Spleen (tissue), 11 donors: Measurements from ENCODE around the gene CCDC70. TPM values are rescaled to one million over a fixed set of nuclear protein-coding genes. Genes with fewer than 3 reads are reported as not detected.

Source experiments
- DNase-seq: peaks from one replicate; pipeline ENCODE4 v3.0.0-alpha.2; 2020
- H3K27ac ChIP-seq, 8 donors: fragments of 200-600 bp; sonication (generic) in 7 of 8; 1 replicate in 4 of 8; 2 replicates in 4 of 8; pipeline versions ENCODE4 v1.5.0 to v1.8.0; 2016 to 2021; ENCODE audit warnings: inconsistent platforms in 4 of 8, mild to moderate bottlenecking in 4 of 8, moderate library complexity in 1 of 8
- H3K27me3 ChIP-seq, 7 donors: fragments of 200-600 bp; sonication (generic) in 6 of 7; replicated peaks in 1 of 7; 1 replicate in 4 of 7; 2 replicates in 3 of 7; pipeline versions ENCODE4 v1.5.0 to v1.8.0; 2016 to 2021; ENCODE audit warnings: inconsistent platforms in 3 of 7, mild to moderate bottlenecking in 1 of 7
- H3K36me3 ChIP-seq, 6 donors: fragments of 200-600 bp; sonication (generic) in 5 of 6; 1 replicate in 4 of 6; 2 replicates in 2 of 6; pipeline versions ENCODE4 v1.5.0 to v1.8.0; 2016 to 2021; ENCODE audit warnings: inconsistent platforms in 2 of 6
- H3K4me1 ChIP-seq, 6 donors: fragments of 200-600 bp; sonication (generic) in 5 of 6; 1 replicate in 3 of 6; 2 replicates in 3 of 6; pipeline versions ENCODE4 v1.5.0 to v1.8.0; 2016 to 2021; ENCODE audit warnings: inconsistent platforms in 3 of 6
- H3K4me3 ChIP-seq, 8 donors: fragments of 200-600 bp; sonication (generic) in 7 of 8; 1 replicate in 4 of 8; 2 replicates in 4 of 8; pipeline versions ENCODE4 v1.5.0 to v1.8.0; 2016 to 2021; ENCODE audit warnings: inconsistent platforms in 4 of 8, mild to moderate bottlenecking in 4 of 8, moderate library complexity in 2 of 8
- H3K9me3 ChIP-seq, 8 donors: fragments of 200-600 bp; sonication (generic) in 7 of 8; 1 replicate in 4 of 8; 2 replicates in 4 of 8; pipeline versions ENCODE4 v1.5.0 to v1.8.0; 2016 to 2021; ENCODE audit warnings: inconsistent platforms in 4 of 8
- CTCF ChIP-seq, 11 experiments: fragments of 200-600 bp in 7 of 11; fragments of 450-650 bp in 4 of 11; sonication (generic) in 4 of 11; IDR thresholded peaks in 8 of 11; conservative IDR thresholded peaks in 3 of 11; 1 replicate in 7 of 11; 2 replicates in 4 of 11; pipeline versions ENCODE4 v1.4.0 to v1.8.0; 2016 to 2021; ENCODE audit warnings: antibody characterized with exemption in 11 of 11, inconsistent platforms in 4 of 11, mild to moderate bottlenecking in 1 of 11
- POLR2A ChIP-seq, 3 donors: fragments of 450-650 bp; IDR thresholded peaks; one replicate each; pipeline ENCODE4 v1.5.1; 2017; ENCODE audit warnings: antibody characterized with exemption in 3 of 3, mild to moderate bottlenecking in 1 of 3
- POLR2AphosphoS5 ChIP-seq, 3 donors: sonication (generic); formaldehyde crosslinking; IDR thresholded peaks; one replicate each; pipeline ENCODE4 v1.5.1; 2017; ENCODE audit warnings: antibody characterized with exemption in 3 of 3
- WGBS, 5 donors: extraction: QIAGEN DNeasy Blood & Tissue Kit in 3 of 5; methylation state at CpG; one replicate each; pipeline versions ENCODE4 v1.1.5 to v1.1.7; 2013 to 2018; 5-methylcytosine and 5-hydroxymethylcytosine counted together
- intact Hi-C: fragments of 100-400 bp; cut with DNase I; formaldehyde crosslinking; loops from one replicate; pipeline ENCODE4 v1.15.0; 2023; ENCODE audit warnings: low total_unique reads
- polyA plus RNA-seq, 3 donors: library from polyadenylated mRNA; stranded (reverse); fragments of 200-250 nt; gene quantifications; one replicate each; pipeline ENCODE4 v1.2.1, GENCODE V29; 2013
- total RNA-seq, 7 donors: library from RNA; depleted of rRNA in 3 of 7; stranded (reverse); fragments of >200 nt in 3 of 7; fragmentation: NEBNext Ultra II Directional in 4 of 7; extraction: Animal tissue kit (Norgen Biotek cat#: 25700) in 4 of 7; gene quantifications; one replicate each; pipeline versions ENCODE4 v1.1.0 to v1.2.1, GENCODE V29; 2016 to 2021
- donor health status: healthy with polysubstance abuse.
- donor health status: DM: no; HTN: no; CAD: no; lungs with moderate emphysema.
- donor health status: DM: no; HTN: no; CAD: no.
- donor health status: Bipolar disorder and iron deficiency.
- donor health status: healthy.
- donor health status: DM: no; HTN: no; CAD: no.
- donor health status: DM: yes; HTN: yes; CAD: no.

The CCDC70 gene
- total and polyA plus RNA-seq, 10 donors = not detected

GRCh38 chr13:51910508-51910907 is 48.7 kb downstream of the CCDC70 start:
- Histone ChIP-seq H3K9me3 (no peaks in the 10 kb centered on the region), H3K4me1 (peaks cover 0 to 26% (median 7%) of the 10 kb centered on the region in 6 donors), H3K4me3 (no peak overlapping the region), H3K27me3 (peaks cover 0 to 12% (median 0%) of the 10 kb centered on the region in 7 donors), H3K27ac (no peak overlapping the region), H3K36me3 (no peaks in the 10 kb centered on the region)
- TF ChIP-seq POLR2A (IDR thresholded peaks at IDR 0.05) = no peak
- intact Hi-C loops = no loop called here
- DNase-seq = no peak
- WGBS, 5 donors = 93 to 94% (median 94%) methylated on average over 10 to 12 of the region's 12 CpGs

GRCh38 chr13:51912091-51912490 is 50.3 kb downstream of the CCDC70 start:
- Histone ChIP-seq H3K4me3 (no peak overlapping the region), H3K27me3 (peaks cover 0 to 12% (median 0%) of the 10 kb centered on the region in 7 donors), H3K27ac (no peak overlapping the region), H3K9me3 (no peaks in the 10 kb centered on the region), H3K36me3 (no peaks in the 10 kb centered on the region), H3K4me1 (peaks cover 0 to 13% (median 7%) of the 10 kb centered on the region in 6 donors)
- intact Hi-C loops = no loop called here
- no peak for TF ChIP-seq POLR2AphosphoS5 (IDR thresholded peaks at IDR 0.05)
- TF ChIP-seq POLR2A (IDR thresholded peaks at IDR 0.05) = no peak
- TF ChIP-seq CTCF (IDR thresholded peaks at IDR 0.05 in 8 of 11, conservative IDR thresholded peaks at IDR 0.05 in 3 of 11) = no peak
- DNase-seq = no peak
- 59 to 77% (median 74%) methylated on average over 10 of the region's 10 CpGs for WGBS, 5 donors

- H3K36me3 ChIP-seq = no peaks in the 10 kb centered on the region
- TF ChIP-seq POLR2AphosphoS5 (IDR thresholded peaks at IDR 0.05) = no peak
- no peak for TF ChIP-seq CTCF (IDR thresholded peaks at IDR 0.05 in 8 of 11, conservative IDR thresholded peaks at IDR 0.05 in 3 of 11)
- TF ChIP-seq POLR2A (IDR thresholded peaks at IDR 0.05) = no peak
- no peaks in the 10 kb centered on the region for H3K9me3 ChIP-seq
- DNase-seq = no peak
- no peak overlapping the region for H3K4me3 ChIP-seq
- intact Hi-C loops = no loop called here
- H3K27ac ChIP-seq = no peak overlapping the region
- H3K27me3 ChIP-seq = peaks cover 0 to 12% (median 0%) of the 10 kb centered on the region in 7 donors
- peaks cover 0 to 13% (median 7%) of the 10 kb centered on the region in 6 donors for H3K4me1 ChIP-seq
- WGBS, 5 donors = 65 to 76% (median 71%) methylated on average over 11 of the region's 11 CpGs
Measured at GRCh38 chr13:51912511-51913225, 50.9 kb downstream of the CCDC70 start.

GRCh38 chr13:51913421-51914136 is 51.8 kb downstream of the CCDC70 start:
- Histone ChIP-seq H3K4me1 (peaks cover 0 to 13% (median 7%) of the 10 kb centered on the region in 6 donors), H3K27me3 (peaks cover 0 to 12% (median 0%) of the 10 kb centered on the region in 7 donors), H3K36me3 (no peaks in the 10 kb centered on the region), H3K27ac (no peak overlapping the region), H3K4me3 (no peak overlapping the region), H3K9me3 (no peaks in the 10 kb centered on the region)
- intact Hi-C loops = no loop called here
- 51 to 73% (median 60%) methylated on average over 4 of the region's 4 CpGs for WGBS, 5 donors
- TF ChIP-seq POLR2A (IDR thresholded peaks at IDR 0.05) = no peak
- no peak for TF ChIP-seq CTCF (IDR thresholded peaks at IDR 0.05 in 8 of 11, conservative IDR thresholded peaks at IDR 0.05 in 3 of 11)
- no peak for TF ChIP-seq POLR2AphosphoS5 (IDR thresholded peaks at IDR 0.05)
- no peak for DNase-seq
